Fibroblast of lung (primary cell): ENCODE results near the gene ARFRP1.

ENCODE experiments used
- EZH2 ChIP-seq: IDR thresholded peaks from 2 replicates; pipeline ENCODE4 v1.5.1; 2012; ENCODE audit warnings: low read length, control low read depth, mild to moderate bottlenecking; ENCODE audit errors: missing control alignments
- TF ChIP-seq, protein P1 (sequence below), 2 donors: IDR thresholded peaks in 1 of 2; conservative IDR thresholded peaks in 1 of 2; 1 replicate in 1 of 2; 2 replicates in 1 of 2; pipeline ENCODE4 v1.5.1; 2011 to 2012; ENCODE audit warnings: low read length in 2 of 2, control low read depth in 1 of 2, inconsistent platforms in 1 of 2, low read depth in 1 of 2, mild to moderate bottlenecking in 1 of 2

DNA sequence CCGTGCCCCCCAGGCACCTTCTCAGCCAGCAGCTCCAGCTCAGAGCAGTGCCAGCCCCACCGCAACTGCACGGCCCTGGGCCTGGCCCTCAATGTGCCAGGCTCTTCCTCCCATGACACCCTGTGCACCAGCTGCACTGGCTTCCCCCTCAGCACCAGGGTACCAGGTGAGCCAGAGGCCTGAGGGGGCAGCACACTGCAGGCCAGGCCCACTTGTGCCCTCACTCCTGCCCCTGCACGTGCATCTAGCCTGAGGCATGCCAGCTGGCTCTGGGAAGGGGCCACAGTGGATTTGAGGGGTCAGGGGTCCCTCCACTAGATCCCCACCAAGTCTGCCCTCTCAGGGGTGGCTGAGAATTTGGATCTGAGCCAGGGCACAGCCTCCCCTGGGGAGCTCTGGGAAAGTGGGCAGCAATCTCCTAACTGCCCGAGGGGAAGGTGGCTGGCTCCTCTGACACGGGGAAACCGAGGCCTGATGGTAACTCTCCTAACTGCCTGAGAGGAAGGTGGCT is 10.4 kb downstream of the ARFRP1 start:
- TF ChIP-seq, protein P1, sequence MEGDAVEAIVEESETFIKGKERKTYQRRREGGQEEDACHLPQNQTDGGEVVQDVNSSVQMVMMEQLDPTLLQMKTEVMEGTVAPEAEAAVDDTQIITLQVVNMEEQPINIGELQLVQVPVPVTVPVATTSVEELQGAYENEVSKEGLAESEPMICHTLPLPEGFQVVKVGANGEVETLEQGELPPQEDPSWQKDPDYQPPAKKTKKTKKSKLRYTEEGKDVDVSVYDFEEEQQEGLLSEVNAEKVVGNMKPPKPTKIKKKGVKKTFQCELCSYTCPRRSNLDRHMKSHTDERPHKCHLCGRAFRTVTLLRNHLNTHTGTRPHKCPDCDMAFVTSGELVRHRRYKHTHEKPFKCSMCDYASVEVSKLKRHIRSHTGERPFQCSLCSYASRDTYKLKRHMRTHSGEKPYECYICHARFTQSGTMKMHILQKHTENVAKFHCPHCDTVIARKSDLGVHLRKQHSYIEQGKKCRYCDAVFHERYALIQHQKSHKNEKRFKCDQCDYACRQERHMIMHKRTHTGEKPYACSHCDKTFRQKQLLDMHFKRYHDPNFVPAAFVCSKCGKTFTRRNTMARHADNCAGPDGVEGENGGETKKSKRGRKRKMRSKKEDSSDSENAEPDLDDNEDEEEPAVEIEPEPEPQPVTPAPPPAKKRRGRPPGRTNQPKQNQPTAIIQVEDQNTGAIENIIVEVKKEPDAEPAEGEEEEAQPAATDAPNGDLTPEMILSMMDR (conservative IDR thresholded peaks at IDR 0.05 in 1 of 2, IDR thresholded peaks at IDR 0.05 in 1 of 2; ENCODE audit: low read depth in 1 of 2, low read length in 2 of 2), result no peak
- TF ChIP-seq EZH2, result no peak
